Frontal cortex (tissue), 4 donors: Measurements from ENCODE around the gene EIF1B. TPM values are rescaled to one million over a fixed set of nuclear protein-coding genes. Genes with fewer than 3 reads are reported as not detected.

Source experiments
- DNase-seq, 2 donors: peaks; one replicate each; pipeline ENCODE4 v3.0.0; 2012; ENCODE audit warnings: low spot score in 2 of 2
- FAIRE-seq: peaks from 2 replicates; lab custom pipeline; 2012; peaks lifted over from hg19 to GRCh38; lab: Jason Lieb, UNC
- total RNA-seq: library from RNA; depleted of rRNA; stranded (reverse); fragments of >200 nt; gene quantifications from one replicate; pipeline ENCODE4 v1.2.3, GENCODE V29; 2014
- donor health status: control.
- donor health status: control.
- donor health status: control.

Gene EIF1B
- total RNA-seq, 1 donor from 2014 or later, result 55.0 TPM

GRCh38 chr3:40307176-40307575 is 2.3 kb upstream of the EIF1B start:
- DNase-seq, result no peak
- FAIRE-seq, result no peak

DNA sequence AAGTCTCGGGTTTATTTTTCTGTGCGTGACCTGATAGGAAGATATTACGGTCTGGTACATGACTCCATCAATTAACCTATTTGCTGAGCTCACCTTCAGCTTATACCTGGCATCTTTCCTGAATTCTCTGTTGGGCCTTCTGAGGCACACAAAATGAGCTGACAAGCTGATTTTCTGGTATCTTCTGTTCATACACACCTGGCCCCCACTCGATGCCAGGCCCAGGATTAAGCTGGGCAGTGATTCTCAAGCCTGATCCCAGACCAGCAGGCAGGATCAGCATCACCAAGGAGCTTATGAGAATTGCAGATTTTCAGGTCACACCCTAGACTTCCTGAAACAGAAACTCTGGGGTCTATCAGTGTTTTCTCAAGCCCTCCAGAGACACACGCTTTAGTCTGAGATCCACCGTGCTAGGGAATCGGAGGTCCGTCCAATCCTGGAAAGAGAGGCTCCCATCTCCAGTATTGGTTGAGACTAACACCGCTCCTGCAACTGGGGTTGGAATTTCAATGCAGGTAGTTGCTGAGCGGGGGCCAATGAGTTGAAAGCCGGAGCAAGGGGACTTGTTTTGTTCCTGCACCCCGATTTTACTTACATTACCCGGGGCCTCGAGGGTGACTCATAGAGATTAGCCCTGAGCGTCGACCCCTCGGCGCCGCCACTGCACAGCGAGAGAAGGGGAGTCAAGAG is 636 bp upstream of the EIF1B start:
- FAIRE-seq (no peak), DNase-seq (peak in 1 of 2 donors; percentile 16)

- DNase-seq, result peak; percentile 23 to 31
- no peak for FAIRE-seq
Measured at GRCh38 chr3:40309925-40310695, 603 bp downstream of the EIF1B start.

DNA sequence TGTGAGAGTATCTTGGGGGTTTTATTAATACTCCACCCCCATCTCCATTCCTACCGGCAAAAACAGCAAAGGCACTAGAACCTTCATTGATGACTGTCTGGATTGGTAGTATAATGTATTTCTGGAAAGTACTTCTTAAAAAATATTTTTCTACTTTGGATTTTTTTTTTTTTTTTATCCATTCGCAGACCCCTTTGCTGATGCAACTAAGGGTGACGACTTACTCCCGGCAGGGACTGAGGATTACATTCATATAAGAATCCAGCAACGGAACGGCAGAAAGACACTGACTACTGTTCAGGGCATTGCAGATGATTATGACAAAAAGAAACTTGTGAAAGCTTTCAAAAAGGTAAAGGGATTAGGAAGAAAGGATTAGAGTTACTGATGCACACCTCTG is 1.2 kb downstream of the EIF1B start:
- DNase-seq, result no peak
- no peak for FAIRE-seq

DNA sequence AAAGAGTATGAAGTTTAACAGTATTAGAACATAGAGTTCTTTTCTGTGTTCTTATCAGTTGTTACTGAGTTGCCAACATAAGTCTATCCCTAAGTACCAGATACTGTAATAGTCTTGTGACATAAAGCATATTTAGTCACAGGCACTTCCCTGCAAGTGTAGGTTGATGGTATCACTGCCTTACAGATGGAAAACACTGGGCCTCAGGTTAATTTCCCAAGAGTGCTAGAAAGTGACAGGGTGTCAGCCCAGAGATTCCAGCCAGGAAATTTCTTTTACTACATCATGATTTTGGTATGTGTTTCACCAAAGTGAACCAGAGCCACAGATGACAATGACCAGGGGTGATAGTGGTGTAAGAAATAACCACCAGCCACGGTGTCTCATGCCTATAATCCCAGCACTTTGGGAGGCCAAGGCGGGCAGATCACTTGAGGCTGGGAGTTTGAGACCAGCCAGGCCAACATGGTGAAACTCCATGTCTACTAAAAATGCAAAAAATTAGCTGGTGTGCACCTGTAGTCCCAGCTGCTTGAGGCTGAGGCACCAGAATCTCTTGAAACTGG is 3.2 kb downstream of the EIF1B start:
- FAIRE-seq (no peak), DNase-seq (no peak)

GRCh38 chr3:40313975-40314860 is 4.7 kb downstream of the EIF1B start:
- DNase-seq (no peak), FAIRE-seq (no peak)

- FAIRE-seq, result peak; percentile 59
Measured at GRCh38 chr3:40317061-40317855, 7.8 kb downstream of the EIF1B start.

DNA sequence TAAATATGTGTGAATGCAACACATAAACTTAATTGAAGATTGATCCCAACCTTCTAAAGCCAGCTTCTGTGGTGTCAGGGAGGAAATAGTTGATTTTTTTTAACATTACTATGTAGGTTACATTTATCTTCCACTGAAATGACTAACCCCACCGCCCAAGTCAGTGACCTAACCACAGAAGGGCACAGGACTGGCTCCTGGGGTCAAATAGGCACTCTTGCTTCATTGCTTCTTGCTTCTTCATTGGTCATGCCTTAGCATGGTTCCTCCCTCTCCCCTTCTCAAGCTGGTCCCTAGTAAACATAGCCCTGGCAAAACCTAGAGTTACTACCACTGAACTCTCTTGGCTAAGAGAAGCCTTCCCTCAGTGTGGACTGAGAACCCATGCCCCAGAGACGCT is 12.3 kb downstream of the EIF1B start:
- FAIRE-seq (no peak), DNase-seq (no peak)

More at GRCh38 chr3:40317061-40317855, 7.8 kb downstream of the EIF1B start:
- DNase-seq, result peak; percentile 35 to 40

DNA sequence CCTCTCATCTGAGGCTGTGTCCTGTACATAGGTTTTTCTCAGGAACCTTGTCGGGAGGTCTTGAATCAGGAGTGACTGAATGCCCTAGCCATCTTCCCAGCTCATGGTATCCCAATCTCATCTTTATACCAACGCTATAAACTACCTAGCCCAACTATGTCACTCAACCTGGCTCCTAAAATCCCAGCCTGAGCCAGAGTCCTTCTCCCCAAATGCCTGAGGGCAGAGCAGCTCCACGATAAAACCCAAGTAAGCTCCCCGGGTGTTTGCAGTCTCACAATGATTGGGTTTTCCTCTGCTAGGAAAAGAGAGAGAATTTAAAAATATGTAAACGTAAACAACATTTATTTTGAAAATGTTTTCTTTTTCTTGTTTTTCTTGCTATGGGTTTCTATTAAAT is 14.4 kb downstream of the EIF1B start:
- DNase-seq, result no peak
- no peak for FAIRE-seq

DNA sequence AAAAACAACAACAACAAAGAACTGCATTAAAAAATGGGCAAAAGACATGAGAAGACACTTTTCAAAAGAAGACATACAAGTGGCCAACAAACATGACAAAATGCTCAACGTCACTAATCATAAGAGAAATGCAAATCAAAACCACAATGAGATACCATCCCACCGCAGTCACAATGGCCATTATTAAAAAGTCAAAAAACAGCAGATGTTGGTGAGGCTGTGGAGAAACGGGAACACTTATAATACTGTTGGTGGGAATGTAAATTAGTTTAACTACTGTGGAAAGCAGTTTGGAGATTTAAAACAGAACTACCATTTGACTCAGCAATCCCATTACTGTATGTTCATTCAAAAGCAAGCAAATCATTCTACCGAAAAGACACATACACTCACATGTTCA is 15.1 kb downstream of the EIF1B start:
- no peak for FAIRE-seq
- no peak for DNase-seq

GRCh38 chr3:40325465-40325864 is 16.0 kb downstream of the EIF1B start:
- no peak for FAIRE-seq
- no peak for DNase-seq

DNA sequence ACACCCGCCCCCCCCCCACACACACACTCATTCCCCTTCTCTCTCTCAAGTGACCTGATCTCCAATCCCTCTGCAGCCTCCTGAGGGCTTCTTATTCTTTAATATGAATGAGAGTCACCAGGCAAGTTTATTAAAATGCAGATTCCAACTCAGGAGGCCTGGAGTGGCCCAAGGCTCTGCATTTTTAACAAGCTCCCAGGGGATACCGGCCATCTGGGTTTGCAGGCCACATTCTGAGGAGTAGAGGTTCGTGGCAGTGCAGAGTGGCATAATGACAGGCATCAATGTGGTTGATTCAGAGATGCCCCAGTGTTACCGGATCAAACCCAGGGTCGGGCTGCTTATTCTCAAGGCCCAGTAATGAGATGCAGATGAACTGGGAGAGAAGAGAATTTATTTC is 18.9 kb downstream of the EIF1B start:
- FAIRE-seq (no peak), DNase-seq (no peak)

- FAIRE-seq, result no peak
- no peak for DNase-seq
Measured at GRCh38 chr3:40329071-40329470, 19.6 kb downstream of the EIF1B start.

DNA sequence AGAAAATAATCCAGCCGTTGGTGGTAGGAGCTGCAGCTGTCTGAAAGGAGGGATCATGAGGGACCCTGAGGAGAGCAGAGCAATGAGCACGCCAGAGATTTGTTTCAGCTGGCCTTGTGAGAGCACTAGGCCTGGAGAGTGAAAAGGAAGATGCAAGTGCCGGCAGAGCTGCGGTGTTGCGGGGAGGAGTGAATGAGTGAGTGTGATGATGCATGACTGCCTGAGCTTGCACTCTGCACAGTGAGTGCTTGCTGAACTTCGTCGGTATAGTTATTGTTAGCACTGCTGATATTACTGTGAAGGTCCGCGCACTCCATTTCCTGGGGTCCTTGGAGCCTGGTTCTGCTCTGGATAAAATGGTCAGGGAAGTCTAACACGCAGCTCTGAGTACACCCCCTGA is 23.2 kb downstream of the EIF1B start:
- FAIRE-seq, result no peak

GRCh38 chr3:40333416-40333815 is 23.9 kb downstream of the EIF1B start:
- no peak for FAIRE-seq

More for the DNA sequence above, 23.2 kb downstream of the EIF1B start:
- no peak for DNase-seq

GRCh38 chr3:40333852-40334251 is 24.3 kb downstream of the EIF1B start:
- FAIRE-seq (no peak), DNase-seq (no peak)

More at GRCh38 chr3:40333416-40333815, 23.9 kb downstream of the EIF1B start:
- DNase-seq, result no peak

DNA sequence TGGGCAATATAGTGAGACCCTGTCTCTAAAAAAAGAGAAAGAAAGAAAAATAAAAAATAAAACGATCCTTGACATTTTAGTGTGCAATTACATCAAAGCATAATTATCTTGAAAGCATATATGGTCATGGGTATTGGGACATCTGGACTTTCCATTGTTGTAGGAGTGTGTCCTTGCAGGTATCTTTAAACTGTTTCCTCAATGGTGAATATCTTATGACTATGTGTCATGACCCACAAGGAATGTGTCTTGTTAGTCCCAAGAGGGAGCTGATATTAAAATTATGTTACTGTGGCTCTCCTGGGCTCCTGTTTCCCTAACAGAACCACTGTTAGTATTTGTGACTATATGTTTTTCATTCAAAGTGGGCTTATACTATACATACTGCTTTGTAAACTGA is 26.6 kb downstream of the EIF1B start:
- DNase-seq (no peak), FAIRE-seq (no peak)

DNA sequence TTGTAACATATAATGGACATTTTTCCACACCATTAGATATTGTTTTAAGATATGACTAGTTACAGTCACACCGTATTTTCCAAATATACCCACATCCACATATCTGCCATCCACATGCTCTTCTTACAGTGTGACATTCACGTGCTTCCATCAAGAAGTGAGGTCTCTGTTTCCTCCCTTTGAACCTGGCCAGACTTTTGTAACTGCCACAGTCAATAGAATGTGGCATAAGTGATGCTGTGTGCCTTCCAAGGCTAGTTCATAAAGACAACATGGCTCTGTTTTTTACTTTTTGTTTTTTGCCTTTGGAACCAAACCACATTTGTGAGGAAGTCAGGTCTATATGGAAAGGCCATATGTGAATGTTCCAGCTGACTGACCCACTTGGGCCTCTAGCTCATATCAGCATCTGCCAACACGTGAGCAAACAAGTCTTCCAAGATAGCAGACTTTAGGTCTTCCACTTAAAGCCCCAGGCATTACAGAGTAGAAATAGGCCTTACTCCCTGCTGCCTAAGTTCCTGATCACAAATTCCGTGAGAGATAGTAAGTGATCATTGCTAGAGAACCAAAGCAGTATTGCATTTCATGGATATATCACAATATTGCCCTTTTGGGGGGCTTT is 27.1 kb downstream of the EIF1B start:
- FAIRE-seq, result no peak
- DNase-seq, result no peak
